Omental fat pad (tissue), 4 donors: ENCODE measurements around the gene RAB20. TPM values are rescaled to one million over a fixed set of nuclear protein-coding genes. Genes with fewer than 3 reads are reported as not detected.

Source experiments
- ATAC-seq: fragments of 150-250 bp; one replicate; pipeline ENCODE4 v1.9.1; 2016; ENCODE audit warnings: mild to moderate bottlenecking, moderate library complexity; ENCODE audit not compliant: low FRiP score
- DNase-seq: peaks from one replicate; pipeline ENCODE4 v3.0.0-alpha.2; 2019; ENCODE audit warnings: low spot score
- total RNA-seq, 4 donors: library from RNA; depleted of rRNA; stranded (reverse); fragments of >200 nt; gene quantifications; one replicate each; pipeline ENCODE4 v1.1.0, GENCODE V29; 2016
- TF ChIP-seq, protein P1 (sequence below), 3 donors: fragments of 450-650 bp; IDR thresholded peaks; one replicate each; pipeline ENCODE4 v1.5.1; 2016 to 2017; ENCODE audit warnings: antibody characterized with exemption in 3 of 3, mild to moderate bottlenecking in 3 of 3, moderate library complexity in 2 of 3

The RAB20 gene
- total RNA-seq, 4 donors from 2014 or later, result 34.7 to 67.9 (median 49.4) TPM

DNA sequence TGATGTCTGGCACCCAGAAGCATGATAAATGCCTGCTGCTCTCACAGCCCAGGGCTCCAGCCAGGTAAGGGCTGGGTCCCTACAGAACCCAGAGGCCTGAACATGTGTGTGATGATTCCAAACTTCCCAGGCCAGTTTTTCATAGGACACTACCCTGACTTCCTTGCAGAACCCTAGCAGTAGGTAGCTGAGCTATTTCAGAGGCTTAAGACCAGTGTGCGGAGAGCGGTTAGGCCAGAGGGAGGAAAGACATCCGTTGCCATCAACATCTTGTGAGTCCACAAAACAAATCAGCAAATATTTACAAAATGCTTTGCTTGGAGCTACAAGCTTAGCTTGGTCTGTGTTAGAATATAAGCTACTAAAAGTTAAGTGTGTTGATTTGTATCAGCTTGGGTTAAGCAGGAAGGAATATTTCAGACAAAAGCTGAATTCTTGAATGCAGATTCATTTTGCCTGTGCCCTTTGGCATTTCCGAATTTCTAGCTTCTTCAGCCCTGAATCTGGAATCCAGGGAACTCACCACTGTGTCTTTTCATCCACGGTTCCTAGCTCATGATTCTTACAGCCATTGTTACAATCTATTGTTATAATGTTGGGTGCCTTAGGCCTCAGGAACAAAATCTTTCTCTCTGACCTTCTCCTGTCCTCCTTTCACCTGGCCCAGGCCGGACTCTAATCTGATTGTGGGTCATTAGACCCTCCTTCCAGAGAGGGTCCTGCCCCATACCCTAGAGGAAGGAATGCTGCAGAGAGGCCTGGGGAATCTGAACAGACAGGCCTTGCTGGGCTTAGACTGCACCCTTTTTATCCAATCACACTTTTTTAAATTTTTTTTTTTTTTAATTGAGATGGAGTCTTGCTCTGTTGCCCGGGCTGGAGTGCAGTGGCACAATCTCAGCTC lies 12.4 kb downstream of the RAB20 start:
- ATAC-seq (no peak), DNase-seq (no peak)
- TF ChIP-seq, protein P1, sequence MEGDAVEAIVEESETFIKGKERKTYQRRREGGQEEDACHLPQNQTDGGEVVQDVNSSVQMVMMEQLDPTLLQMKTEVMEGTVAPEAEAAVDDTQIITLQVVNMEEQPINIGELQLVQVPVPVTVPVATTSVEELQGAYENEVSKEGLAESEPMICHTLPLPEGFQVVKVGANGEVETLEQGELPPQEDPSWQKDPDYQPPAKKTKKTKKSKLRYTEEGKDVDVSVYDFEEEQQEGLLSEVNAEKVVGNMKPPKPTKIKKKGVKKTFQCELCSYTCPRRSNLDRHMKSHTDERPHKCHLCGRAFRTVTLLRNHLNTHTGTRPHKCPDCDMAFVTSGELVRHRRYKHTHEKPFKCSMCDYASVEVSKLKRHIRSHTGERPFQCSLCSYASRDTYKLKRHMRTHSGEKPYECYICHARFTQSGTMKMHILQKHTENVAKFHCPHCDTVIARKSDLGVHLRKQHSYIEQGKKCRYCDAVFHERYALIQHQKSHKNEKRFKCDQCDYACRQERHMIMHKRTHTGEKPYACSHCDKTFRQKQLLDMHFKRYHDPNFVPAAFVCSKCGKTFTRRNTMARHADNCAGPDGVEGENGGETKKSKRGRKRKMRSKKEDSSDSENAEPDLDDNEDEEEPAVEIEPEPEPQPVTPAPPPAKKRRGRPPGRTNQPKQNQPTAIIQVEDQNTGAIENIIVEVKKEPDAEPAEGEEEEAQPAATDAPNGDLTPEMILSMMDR (IDR thresholded peaks at IDR 0.05), result no peak

GRCh38 chr13:110546926-110547325 lies 14.6 kb downstream of the RAB20 start:
- TF ChIP-seq, protein P1 (IDR thresholded peaks at IDR 0.05), result no peak
- ATAC-seq (peak; percentile 70), DNase-seq (peak; percentile 58)

GRCh38 chr13:110546378-110546777 lies 15.1 kb downstream of the RAB20 start:
- DNase-seq, result no peak

DNA sequence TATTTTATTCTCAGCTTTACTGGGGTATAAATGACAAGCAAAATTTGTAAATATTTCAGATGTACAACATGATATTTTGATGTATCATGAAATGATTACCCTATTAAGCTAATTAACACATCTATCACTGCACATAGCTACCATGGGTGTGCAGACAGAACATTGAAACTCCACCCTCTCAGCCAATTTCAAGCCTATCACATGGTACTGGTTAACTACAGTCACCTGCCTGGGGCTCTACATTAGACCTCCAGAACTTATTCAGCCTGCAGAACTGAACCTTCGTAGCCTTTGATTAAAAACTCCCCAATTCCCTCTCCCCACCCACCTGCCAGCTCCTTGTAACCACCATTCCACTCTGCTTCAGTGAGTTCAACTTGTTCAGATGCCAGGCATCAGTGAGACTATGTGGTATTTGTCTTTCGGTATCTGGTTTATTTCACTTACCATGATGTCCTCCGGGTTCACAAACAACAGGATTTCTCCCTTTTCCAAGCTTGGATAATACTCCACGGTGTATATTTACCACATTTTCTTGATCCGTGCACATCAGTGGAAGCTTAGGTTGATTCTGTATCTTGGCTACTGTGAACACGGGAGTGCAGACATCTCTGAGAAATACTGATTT lies 19.2 kb downstream of the RAB20 start:
- TF ChIP-seq, protein P1 (IDR thresholded peaks at IDR 0.05), result no peak
- DNase-seq (no peak), ATAC-seq (no peak)

More at GRCh38 chr13:110546378-110546777, 15.1 kb downstream of the RAB20 start:
- TF ChIP-seq, protein P1 (IDR thresholded peaks at IDR 0.05), result no peak
- ATAC-seq, result no peak

DNA sequence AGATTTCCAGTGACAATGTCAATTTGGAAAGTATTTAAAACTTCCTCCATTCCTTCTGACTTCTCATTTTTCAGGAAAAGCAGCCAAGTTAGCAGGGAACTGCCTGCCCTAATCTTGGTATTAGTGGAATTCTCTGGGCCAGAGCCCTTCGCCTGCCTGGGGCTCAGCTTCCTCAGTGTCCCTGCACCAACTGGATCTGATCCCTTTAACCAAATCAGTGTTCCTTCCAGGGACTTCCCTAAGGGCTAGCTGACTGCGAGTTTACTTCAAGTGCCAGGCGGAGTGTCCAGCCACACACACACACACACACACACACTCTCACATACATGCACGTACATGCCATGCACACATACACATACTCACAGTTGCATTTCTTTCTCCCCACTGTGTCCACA lies 20.0 kb downstream of the RAB20 start:
- TF ChIP-seq, protein P1 (IDR thresholded peaks at IDR 0.05), result no peak
- DNase-seq (no peak), ATAC-seq (no peak)

DNA sequence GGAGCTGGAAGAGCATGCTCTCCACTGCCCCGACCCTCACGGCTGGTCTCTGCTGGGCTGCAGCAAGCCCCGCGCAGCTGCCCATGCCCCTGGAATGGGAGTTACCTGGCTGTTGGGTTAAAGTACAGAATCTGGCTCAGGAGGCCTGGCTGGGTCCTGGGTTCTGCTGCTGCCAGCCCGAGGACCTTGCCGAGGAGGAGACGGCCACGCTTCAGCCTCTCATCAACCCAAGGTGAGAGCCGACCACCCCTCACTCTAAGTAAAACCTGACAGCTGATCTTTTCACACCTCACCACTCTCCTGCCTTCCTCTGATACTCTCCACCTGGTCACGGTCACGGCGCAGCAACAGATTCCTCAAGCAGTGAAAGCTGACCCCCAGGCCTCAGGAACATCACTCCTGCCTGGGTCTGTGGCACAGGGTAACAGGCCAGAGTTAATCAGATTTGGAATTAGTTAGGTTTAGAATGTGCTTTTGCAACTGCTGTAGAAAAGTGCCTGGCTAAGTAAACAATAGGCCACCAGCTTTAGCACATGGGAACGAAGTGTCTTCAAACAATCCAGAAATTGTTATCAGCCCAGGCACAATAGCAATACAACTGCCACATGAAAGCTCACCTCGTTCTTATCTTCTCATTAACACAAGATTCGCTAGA lies 20.5 kb downstream of the RAB20 start:
- ATAC-seq (no peak), DNase-seq (no peak)
- TF ChIP-seq, protein P1 (IDR thresholded peaks at IDR 0.05), result no peak
